Muscle of leg (tissue), 11 donors: ENCODE data around the gene CHKB. TPM values are rescaled to one million over a fixed set of nuclear protein-coding genes. Genes with fewer than 3 reads are reported as not detected.

Experiments used
- DNase-seq: peaks from one replicate; pipeline ENCODE4 v3.0.0; 2013
- H3K27ac ChIP-seq: one replicate; pipeline ENCODE4 v1.5.1; 2013; ENCODE audit warnings: mild to moderate bottlenecking, low read length, control low read depth
- H3K27me3 ChIP-seq: one replicate; pipeline ENCODE4 v1.6.1; 2013; ENCODE audit warnings: low read length; ENCODE audit not compliant: control insufficient read depth, insufficient read depth
- H3K36me3 ChIP-seq: one replicate; pipeline ENCODE4 v1.6.1; 2013; ENCODE audit warnings: low read length; ENCODE audit not compliant: control insufficient read depth, insufficient read depth
- H3K4me1 ChIP-seq: one replicate; pipeline ENCODE4 v1.6.1; 2013; ENCODE audit warnings: low read length; ENCODE audit not compliant: control insufficient read depth, insufficient read depth
- H3K4me3 ChIP-seq: one replicate; pipeline ENCODE4 v1.5.1; 2013; ENCODE audit warnings: low read length, control low read depth
- H3K9me3 ChIP-seq: replicated peaks from 2 replicates; pipeline ENCODE4 v1.6.1; 2013; ENCODE audit warnings: low read depth, low read length; ENCODE audit not compliant: control insufficient read depth
- WGBS: methylation state at CpG from one replicate; pipeline ENCODE4 v1.1.5; 2013; ENCODE audit warnings: missing lambda C conversion rate; ENCODE audit not compliant: insufficient coverage; 5-methylcytosine and 5-hydroxymethylcytosine counted together
- polyA plus RNA-seq, 8 donors: library from polyadenylated mRNA; unstranded; fragments of 120-200 nt; gene quantifications; one replicate each; pipeline versions ENCODE4 v1.2.1 to v1.2.3, GENCODE V29; 2013; ENCODE audit warnings: inconsistent platforms in 1 of 8, low replicate concordance in 1 of 8; ENCODE audit not compliant: insufficient read length in 8 of 8, insufficient read depth in 1 of 8
- total RNA-seq: library from RNA; stranded (reverse); fragments of 120-200 nt; gene quantifications from one replicate; pipeline ENCODE4 v1.2.4, GENCODE V29; 2013

The CHKB gene
- total and polyA plus RNA-seq, 9 donors: 38.6 to 61.7 (median 47.5) TPM

DNA sequence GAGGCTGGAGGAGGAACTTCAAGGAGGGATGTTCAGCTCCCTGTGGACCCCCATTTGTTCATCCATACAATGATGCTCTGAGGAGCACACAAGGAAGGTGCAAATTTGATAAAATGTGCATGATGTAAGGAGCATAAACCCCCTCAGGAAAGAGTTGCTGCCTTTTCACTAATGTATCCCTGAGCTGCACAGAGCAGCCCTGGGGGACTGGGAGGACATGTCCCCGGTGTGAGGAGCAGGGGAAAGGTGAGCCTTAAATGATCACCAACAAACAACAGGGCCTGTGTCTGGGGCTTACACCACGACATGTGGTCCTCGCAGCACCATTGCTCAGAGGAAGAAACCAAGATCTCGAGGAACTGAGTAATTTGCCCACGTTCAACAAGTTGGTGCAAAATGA, 14.4 kb upstream of the CHKB start:
- WGBS: 91% methylated on average over 3 of the region's 5 CpGs
- Histone ChIP-seq H3K36me3 (no peaks in the 10 kb centered on the region), H3K4me3 (no peak overlapping the region), H3K27me3 (peaks cover 33% of the 10 kb centered on the region), H3K27ac (no peak overlapping the region), H3K9me3 (no peaks in the 10 kb centered on the region), H3K4me1 (peaks cover 3% of the 10 kb centered on the region)
- DNase-seq: no peak

DNA sequence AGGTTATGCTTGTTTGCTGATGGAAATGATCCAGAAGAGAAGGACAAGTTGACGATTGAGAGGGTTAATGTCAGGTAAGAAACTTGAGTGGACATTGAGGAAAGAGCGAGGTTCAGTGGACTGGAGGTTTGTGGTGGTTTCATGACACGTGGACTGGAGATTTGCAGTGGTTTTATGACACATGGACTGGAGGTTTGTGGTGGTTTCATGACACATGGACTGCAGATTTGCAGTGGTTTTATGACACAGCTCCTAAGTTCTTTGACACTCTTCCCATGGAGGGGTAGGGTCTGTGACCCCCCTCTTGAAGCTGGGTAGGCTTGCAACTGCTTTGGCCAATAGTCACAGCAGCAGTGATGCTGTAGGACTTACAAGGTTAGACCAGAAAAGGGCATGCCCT, 12.5 kb upstream of the CHKB start:
- no peak for DNase-seq
- 68% methylated on average over 3 of the region's 3 CpGs for WGBS
- Histone ChIP-seq H3K4me1 (peaks cover 3% of the 10 kb centered on the region), H3K27me3 (peaks cover 21% of the 10 kb centered on the region), H3K9me3 (no peaks in the 10 kb centered on the region), H3K27ac (no peak overlapping the region), H3K4me3 (no peak overlapping the region), H3K36me3 (no peaks in the 10 kb centered on the region)

DNA sequence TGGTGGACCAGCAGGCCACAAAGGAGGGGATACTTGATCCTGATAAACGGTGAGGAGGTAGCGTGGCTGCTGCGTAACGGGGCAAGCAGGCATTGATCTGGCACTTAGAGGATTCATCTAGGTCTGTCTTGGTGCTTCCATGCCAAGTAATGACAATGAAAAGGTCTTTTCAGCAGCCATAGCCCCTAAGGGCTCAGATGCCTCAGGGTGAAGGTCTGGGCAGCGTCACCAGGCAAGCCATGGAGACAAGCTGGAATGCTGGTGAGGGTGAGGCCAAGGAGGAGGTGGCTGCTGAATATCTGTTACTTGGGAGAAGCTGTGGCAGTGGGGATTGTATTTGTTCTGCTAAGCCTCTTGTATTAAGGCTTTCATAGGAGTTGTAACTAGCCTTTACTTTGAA, 4.8 kb upstream of the CHKB start:
- no peaks in the 10 kb centered on the region for H3K9me3 ChIP-seq
- no peak overlapping the region for H3K27ac ChIP-seq
- H3K4me3 ChIP-seq: no peak overlapping the region
- WGBS: 81% methylated on average over 5 of the region's 5 CpGs
- peaks cover 8% of the 10 kb centered on the region for H3K4me1 ChIP-seq
- DNase-seq: no peak
- H3K36me3 ChIP-seq: no peaks in the 10 kb centered on the region
- H3K27me3 ChIP-seq: no peaks in the 10 kb centered on the region

DNA sequence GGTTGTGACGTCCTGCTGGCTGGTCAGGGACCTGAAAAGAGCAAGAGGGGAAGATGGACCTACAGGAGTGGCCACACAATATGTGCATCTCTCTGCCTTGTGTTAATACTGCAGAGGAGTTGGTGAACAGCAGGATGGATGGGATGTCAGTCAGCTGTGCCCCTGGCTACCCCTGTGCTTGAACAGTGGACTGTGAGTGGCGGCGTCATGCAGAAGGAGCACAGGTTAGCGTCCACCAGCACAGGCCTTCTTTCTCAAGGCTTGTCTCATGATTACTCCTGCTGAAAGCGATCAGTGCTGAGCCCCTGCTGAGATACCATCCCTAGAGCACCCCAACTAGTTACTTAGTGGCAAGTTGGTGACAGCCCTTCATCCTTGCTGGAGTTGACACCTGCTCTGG, 3.8 kb upstream of the CHKB start:
- 73% methylated on average over 2 of the region's 5 CpGs for WGBS
- peaks cover 15% of the 10 kb centered on the region for H3K4me1 ChIP-seq
- H3K27me3 ChIP-seq: no peaks in the 10 kb centered on the region
- no peak for DNase-seq
- H3K36me3 ChIP-seq: peaks cover under 1% of the 10 kb centered on the region
- no peaks in the 10 kb centered on the region for H3K9me3 ChIP-seq
- H3K27ac ChIP-seq: no peak overlapping the region
- H3K4me3 ChIP-seq: no peak overlapping the region

DNA sequence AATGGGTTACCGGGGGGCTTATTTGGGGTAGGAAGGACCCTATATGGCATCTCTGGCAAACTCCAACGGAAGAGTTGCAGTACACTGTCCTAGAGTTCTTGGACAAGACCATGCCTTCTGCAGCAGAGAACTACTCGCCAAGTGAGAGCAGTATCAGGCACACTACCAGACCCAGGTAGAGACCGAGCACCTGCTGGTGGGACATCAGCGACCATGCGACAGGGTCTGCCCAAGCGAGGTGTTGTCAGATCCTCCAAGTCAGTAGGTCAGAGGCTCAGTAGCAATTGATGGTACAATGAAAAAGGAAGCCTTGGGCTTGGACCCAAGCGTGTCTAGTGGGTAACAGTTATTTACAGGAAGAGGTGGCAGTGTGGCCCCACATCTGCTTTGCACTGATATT, 3.1 kb upstream of the CHKB start:
- no peak for DNase-seq
- peaks cover 7% of the 10 kb centered on the region for H3K36me3 ChIP-seq
- peaks cover 17% of the 10 kb centered on the region for H3K4me1 ChIP-seq
- H3K27ac ChIP-seq: no peak overlapping the region
- WGBS: 97% methylated on average over 7 of the region's 8 CpGs
- H3K9me3 ChIP-seq: no peaks in the 10 kb centered on the region
- no peaks in the 10 kb centered on the region for H3K27me3 ChIP-seq
- H3K4me3 ChIP-seq: no peak overlapping the region

DNA sequence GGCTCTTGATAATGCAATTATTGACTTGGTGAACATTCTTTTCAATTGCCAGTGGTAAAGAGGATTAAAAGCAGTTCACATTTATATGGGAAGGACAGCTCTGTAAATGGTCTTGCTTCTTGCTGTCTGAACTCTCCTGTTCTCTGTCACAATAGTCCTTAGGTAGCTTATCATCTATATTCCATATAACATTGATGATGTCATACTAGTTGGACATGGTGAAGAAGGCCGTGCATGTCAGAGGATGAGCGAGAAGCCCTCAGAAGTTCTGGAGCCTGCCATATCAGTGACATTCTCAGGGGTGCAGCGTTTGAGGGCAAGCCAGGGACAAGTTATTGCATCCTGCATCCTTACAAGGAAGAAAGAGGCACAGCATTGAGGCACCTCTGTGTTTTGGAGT, 2.6 kb upstream of the CHKB start:
- Histone ChIP-seq H3K4me1 (peaks cover 17% of the 10 kb centered on the region), H3K27me3 (no peaks in the 10 kb centered on the region), H3K27ac (no peak overlapping the region), H3K36me3 (peaks cover 11% of the 10 kb centered on the region), H3K9me3 (no peaks in the 10 kb centered on the region), H3K4me3 (no peak overlapping the region)
- 100% methylated on average over 1 of the region's 3 CpGs for WGBS
- no peak for DNase-seq

DNA sequence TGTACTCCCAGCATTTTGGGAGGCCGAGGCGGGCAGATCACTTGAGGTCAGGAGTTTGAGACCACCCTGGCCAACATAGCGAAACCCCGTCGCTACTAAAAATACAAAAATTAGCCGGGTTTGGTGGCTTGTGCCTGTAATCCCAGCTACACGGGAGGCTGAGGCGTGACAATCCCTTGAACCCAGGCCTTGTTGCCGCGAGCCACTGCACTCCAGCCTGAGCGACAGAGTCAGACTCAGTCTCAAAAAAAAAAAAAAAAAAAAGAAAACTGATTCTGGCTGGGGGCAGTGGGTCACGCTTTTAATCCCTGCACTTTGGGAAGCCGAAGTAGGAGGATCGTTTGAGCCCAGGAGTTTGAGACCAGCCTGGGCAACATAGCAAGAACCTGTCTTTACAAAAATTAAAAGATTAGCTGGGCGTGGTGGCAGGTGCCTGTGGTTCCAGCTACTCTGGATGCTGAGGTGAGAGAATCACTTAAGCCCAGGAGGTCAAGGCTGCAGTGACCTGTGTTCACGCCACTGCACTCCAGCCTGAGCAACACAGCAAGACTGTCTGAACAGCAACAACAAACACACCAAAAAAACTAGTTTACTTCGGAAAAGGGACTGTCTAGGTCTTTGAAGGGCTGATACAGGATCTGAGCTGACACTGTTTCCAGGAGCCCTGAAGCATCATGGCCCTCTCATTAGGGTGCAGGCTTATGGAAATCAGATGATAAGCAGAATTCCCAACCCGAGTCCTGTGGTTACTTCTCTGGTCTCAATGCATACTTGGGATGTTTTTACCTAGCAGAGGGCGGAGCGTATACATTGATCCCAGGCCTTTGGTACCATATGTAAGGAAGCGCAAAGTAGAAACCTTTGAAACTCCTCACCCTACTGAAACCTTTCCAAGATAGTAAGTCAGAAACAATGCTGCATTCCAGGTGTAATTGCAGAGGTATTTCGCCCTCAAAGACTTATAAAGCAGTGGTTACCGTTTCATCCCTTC, 1.8 kb upstream of the CHKB start:
- peaks cover 25% of the 10 kb centered on the region for H3K4me1 ChIP-seq
- no peak overlapping the region for H3K4me3 ChIP-seq
- no peaks in the 10 kb centered on the region for H3K27me3 ChIP-seq
- H3K36me3 ChIP-seq: peaks cover 19% of the 10 kb centered on the region
- no peak for DNase-seq
- 90% methylated on average over 16 of the region's 23 CpGs for WGBS
- H3K9me3 ChIP-seq: no peaks in the 10 kb centered on the region
- no peak overlapping the region for H3K27ac ChIP-seq

DNA sequence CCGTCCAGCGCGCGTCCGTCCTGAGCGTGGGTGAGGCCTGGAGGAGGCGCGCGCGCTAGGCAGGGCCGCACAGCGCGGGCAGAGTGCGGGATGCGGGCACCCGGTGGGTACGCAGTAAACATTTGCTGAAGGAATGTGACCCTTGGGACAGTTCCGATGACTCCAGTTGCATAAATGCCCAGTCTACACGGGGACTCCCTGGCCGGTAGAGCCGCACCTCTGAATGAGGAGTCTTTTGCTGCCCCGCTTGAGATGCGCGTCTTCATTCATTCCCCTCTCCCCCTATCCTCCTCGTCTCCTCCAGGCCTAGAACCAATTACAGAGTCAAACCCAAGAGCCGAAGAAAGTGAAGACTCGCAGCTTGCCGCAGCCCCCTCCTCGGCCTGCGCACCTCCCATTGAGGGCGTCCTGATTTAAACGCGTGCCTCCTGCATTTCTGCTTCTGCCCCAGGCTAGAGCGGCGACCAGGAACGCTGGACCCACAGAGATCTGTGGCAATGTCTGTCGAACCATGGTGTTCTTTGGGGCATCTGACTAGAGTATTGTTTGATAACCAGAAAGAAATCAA, 729 bp upstream of the CHKB start:
- no peak for DNase-seq
- Histone ChIP-seq H3K36me3 (peaks cover 22% of the 10 kb centered on the region), H3K4me3 (peak overlapping the region; percentile 93), H3K27ac (peak overlapping the region; percentile 35), H3K27me3 (peaks cover 4% of the 10 kb centered on the region), H3K4me1 (peaks cover 35% of the 10 kb centered on the region), H3K9me3 (no peaks in the 10 kb centered on the region)
- 4% methylated on average over 33 of the region's 37 CpGs for WGBS

DNA sequence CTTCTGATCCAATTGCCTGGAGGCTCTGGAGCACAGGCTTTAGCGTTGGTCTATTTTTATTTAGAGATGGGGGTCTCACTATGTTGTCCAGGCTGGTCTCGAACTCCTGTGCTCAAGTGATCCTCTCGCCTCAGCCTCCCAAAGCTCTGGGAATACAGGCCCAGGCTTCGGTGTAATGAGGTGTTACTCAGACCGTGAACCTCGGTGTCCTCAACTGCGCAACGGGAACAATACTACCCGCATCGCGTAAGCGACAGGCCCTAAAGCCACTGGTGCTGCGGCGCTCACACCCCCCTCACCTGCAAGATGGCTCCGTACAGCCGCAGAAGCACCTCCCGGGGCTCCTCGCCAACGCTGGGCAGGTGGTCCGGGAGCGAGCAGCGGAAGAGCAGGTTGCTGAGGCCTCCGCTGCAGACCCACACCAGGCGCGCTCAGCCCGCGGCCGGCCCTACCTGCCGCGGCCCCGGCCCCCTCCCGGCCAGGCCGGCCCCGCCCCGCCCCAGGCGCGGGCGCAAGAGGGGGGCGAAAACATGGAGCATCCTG, 628 bp downstream of the CHKB start:
- peaks cover 47% of the 10 kb centered on the region for H3K4me1 ChIP-seq
- peaks cover 22% of the 10 kb centered on the region for H3K36me3 ChIP-seq
- H3K27me3 ChIP-seq: peaks cover 14% of the 10 kb centered on the region
- H3K27ac ChIP-seq: peak overlapping the region; percentile 94
- peak overlapping the region; percentile 93 for H3K4me3 ChIP-seq
- peak; percentile 38 for DNase-seq
- H3K9me3 ChIP-seq: no peaks in the 10 kb centered on the region
- 7% methylated on average over 38 of the region's 39 CpGs for WGBS
